Measurements from ENCODE around the gene TXNRD3.

Gene TXNRD3

DNA sequence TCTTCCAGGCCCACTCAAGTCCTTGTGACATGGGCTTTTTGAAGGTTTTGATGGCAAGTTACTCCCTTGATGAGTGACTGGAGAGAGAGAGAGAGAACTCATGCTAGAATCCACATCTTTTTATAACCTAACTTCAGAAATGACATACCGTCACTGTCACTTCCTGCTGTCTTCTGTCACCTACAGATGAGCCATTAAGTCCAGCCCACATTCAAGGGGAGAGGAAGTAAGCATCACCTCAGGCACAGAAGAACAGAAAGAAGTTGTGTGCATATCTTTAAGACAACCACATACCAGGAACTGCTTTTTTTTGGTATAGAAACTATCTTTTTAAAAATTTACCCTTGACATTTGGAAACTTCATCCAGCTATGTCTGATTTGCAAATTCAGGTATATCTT, 16.6 kb upstream of the TXNRD3 start:
- no peak for DNase-seq

DNA sequence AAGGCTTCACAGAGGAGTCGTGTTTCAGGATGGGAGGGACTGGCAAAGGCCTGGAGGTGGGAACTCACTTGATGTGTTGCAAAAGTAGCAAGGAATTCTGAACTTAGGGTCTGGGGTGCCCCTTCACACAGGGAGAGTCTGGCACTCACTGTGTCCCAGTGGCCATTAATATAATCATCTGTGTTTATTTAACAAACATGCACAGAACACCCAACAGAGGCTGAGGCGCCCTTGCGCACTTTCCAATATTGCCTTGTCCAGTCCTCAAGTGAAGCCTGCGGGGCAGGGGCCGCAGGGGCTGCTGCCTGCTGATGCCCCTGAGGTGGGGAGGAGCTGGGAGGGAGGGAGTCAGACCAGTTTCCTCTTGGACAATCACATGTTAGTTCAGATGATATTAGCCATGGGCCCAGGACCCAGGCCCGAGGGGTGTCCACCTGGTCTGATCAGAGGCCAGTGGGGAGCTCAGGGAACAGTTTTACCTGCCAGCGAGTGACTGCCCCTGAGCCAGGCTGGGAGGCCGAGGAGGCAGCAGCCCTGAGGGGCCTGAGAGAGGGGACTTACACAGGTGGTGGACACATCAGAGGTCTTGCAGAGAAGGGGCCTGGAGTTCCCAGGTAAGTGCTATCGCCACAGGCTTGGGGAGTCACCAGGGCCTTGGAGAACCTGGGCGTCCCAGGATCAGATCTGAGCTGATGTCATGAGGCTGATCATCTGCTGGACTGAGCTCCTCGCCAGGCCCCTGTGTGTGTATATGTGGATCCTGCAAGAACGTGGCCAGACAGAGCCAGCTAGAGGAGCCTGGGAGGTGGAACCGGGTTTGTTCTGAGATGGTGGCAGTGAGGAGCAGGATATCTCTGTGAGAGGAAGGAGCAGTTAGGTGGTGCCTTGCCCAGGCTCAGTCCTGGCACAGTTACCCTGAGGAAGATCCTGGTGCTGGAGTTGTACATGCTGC, 13.8 kb upstream of the TXNRD3 start:
- no peak for DNase-seq

DNA sequence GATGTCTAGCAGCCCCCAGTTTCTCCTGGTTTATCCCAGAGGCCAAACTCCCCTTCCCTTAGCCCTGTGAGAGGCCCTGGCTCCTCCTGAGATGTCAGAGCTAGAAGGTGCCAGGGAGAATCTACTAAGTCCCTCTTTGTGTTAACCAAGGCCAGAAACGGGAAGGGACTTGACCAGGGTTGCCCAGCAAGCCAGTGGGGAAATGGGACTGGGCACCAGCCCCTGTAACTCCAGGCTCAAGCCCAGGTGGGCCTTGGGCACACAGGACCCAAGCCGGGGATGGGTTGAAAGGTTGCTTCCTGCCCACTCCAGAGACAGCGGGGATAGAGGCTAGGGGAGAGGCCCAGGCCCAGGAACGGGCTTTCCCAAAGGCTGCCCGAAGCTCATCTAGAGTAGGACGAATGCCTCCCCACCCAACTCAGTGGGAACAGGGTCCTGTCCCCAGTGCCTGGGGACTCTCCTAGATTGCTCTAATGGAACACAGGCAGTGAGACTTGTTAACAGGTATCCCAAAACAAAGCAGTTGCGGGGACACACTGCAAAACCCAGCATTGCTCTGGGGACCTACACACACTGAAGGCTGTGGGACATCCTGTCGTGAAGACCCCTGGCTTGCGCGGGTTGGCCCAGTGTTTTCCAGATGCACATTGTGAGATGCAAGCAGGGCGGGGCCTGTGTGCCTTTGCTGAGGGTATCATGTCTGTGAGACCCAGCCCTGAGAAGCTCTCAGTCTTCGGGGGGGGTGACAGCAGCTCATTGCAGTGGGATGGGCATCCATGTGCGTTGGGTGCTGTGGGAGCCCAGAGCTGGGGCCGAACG, 12.9 kb upstream of the TXNRD3 start:
- no peak for DNase-seq

DNA sequence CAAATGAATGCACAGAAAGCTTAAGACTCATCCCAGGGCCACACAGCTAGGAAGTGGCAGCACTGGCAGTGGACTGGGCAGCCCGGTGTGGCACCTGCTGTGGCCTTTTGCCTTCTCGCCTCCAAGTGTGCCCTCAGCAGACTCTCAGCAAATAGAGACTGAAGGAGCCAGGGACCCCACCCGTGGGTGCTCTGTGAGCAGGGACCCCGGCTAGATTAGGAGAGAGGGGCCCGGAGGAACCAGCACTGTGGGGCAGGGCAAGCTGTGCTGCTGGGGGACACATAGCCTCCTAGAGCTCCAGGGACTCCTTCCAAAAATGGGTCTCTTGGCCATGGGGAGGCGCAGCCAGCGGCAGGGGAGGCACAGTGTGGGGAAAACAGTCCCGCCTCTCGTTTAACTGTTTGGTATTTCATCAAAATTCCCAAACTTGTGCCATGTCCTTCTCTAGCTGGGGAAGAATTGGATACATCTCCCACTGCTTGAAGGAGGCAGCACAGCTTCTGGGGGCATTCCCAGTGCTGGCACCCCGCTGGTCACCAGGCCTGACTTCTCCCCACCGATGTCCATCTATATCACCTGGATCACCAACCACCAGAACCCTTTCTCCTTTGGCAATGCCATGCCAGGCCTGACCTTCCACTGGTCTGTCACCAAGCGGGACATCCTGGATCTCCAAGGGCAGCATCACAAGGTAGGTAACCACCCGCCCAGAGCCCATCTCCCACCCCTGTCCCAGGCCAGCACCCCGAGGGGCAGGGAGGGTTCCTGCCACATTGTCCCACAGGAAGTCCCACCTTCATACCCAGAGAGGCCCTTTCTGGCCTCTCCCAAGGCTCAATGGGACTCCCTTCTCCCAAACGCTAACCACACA, 12.0 kb upstream of the TXNRD3 start:
- DNase-seq: no peak

DNA sequence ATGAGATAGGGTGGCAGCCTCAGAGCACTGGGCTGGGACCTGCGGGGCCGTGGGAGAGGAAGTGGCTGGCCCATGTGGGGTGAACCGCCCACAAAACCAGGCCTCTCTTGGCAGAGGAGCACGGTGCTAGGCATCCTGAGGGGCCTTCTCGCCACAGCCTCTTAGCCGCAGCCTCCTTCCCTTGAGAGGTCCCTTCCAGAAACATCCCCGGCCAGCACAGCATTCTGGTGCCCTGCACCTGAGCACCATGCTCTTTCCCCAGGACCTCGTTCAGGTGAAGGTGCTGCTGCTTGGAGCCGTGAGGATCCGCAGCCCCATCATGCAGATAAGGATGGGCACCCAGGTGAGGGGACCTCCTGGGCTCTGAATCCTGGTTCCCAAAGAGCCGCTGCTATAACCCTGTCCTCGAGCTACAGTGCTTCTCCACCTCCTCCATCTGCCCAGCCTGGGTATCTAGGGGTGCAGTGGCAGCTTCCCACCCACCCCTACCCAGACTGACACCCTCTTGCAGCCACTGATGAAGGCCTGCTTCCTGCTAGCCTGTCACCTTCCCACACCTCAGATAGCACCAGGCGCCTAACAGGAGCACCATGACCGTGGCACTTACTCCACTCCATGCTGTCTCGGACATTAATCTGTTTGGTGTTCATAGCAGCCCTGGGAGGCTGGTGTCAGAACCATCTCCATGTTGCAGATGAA, 11.2 kb upstream of the TXNRD3 start:
- DNase-seq: no peak

DNA sequence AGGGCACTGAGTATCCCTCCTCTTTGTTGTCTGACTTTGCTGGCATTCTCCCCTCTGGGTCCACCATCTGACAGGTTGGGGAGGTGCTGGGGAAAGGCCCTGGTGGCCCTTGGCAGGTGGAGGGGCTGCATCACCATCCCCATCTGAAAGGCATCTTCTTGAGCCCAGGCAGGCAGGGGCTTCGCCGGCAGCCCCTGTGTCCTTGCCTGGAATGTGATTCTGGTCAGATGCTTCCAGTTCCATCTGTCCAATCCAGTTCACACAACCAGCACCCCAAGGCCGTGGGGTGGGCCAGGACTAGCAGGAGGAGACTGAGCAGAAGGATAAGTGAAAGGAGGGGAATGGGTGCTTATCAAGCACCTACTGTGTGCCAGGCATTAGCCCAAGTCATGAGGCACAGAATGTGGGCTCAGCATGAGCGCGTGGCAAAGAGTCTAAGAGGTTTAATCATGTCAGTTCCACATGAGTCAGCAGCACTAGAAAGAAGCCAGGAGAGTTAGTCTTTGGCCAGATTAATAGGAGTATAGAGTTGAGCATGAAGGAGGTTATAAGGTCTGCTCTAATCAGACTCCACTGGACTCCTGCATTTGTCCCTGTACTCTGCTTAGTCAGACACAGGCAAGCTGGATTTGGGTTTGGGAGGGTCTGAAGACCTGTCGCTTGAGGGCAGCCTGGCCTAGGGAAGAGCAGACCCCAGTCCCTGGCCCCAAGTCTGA, 10.5 kb upstream of the TXNRD3 start:
- DNase-seq: no peak

DNA sequence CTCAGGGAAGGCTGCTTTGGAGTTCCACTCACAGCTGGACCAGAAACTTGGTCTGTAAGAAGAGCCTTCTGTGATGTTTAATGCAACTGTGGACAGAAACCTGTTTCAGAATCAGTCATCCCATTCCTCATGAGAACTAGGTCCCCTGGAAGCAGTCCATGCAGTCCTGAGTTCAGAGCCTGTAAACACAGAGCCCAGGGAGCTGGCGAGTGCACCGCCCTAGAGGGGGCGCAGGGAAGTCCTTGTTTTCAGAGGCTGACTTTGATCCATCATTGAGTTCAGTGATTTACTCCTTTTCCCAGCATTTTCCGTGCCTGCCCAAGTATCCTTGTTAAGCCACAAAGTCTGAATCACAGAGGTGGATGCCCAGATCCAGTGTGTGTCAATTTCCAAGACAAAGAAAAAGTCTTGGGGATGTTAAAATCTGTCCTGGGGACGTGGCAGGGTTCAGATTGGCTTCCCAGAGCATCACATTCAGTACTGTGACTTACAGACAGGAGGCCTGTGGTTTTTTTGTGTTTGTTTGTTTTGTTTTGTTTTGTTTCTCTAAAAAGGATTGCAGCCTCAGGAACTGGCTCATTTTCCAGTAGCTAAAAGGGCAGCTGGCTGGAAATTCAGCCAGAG, 9.8 kb upstream of the TXNRD3 start:
- no peak for DNase-seq

DNA sequence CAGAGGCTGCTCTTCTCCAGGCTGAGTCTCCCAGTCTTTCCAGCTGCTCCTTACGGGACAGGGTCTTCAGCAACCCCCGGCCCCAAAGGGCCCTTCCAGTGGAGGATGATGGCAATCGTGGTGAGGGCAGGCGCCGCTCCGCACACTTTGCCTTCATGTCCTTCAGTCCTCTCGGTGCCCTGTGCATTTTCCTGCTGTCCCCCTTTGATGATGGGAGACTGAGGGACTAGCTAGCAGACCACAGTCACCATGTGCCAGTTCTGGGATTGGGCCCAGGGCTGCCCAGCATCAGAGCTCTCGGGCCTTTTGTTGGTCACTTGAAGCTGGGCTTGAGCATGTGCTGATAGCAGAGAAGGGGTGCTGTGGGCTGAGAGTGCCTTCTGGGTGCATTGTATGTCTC, 8.8 kb upstream of the TXNRD3 start:
- DNase-seq: no peak

DNA sequence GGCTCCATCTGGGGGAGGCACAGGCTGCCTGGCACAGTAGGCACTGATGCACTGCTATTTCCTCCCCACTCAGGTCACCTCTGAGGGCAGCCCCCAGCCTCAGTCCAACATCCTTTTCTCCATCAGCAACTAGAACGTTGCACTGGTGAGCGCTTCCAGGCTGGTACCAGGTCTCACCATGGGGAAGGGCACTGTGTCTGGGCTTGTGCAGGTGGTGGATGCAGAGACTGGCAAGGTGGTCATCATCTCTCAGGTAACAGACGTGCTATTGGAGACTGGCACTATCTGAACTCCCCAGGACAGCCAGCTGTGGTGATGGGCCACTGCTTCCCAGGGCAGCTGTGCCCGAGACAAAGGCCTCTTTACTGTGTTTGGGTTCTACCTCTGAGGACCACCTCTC, 8.3 kb upstream of the TXNRD3 start:
- no peak for DNase-seq

DNA sequence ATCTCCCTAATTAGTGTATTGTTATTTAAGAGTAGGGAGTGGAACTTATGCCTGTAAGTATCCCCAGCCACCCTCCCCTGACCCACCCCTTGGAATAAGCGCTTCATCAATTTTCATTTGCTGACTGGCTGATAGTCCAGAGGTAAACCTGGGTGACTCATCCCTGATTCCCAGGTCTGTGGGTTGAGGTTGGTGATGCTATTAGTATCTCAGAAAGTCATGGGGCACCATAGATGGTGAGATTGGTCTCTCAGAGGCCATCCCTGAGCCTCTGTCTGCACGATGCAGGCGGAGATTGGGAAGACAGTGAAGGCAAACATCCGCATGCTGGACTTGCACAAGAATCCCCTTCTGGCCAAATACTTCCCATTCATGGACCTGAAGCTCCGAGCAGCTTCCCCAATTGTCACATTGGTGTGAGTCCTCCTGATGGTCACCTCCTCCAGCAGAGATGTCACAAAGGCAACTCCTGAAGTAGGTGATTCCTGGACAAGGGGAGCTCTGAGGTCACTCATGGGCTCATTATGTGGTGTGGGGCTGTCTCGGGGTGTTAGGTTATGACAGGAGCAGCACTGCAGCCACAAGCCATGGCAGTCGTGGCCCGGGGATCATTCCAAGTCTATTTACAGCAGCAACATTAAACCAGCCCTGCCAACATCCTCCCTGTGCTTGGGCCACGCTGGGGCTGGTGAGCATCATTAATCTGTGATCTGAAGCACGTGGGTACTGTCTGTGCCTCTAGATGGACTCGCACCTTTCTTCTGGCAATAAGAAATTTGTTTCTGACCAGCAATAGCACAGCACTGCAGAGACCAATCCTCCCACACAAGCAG, 6.8 kb upstream of the TXNRD3 start:
- DNase-seq: no peak

DNA sequence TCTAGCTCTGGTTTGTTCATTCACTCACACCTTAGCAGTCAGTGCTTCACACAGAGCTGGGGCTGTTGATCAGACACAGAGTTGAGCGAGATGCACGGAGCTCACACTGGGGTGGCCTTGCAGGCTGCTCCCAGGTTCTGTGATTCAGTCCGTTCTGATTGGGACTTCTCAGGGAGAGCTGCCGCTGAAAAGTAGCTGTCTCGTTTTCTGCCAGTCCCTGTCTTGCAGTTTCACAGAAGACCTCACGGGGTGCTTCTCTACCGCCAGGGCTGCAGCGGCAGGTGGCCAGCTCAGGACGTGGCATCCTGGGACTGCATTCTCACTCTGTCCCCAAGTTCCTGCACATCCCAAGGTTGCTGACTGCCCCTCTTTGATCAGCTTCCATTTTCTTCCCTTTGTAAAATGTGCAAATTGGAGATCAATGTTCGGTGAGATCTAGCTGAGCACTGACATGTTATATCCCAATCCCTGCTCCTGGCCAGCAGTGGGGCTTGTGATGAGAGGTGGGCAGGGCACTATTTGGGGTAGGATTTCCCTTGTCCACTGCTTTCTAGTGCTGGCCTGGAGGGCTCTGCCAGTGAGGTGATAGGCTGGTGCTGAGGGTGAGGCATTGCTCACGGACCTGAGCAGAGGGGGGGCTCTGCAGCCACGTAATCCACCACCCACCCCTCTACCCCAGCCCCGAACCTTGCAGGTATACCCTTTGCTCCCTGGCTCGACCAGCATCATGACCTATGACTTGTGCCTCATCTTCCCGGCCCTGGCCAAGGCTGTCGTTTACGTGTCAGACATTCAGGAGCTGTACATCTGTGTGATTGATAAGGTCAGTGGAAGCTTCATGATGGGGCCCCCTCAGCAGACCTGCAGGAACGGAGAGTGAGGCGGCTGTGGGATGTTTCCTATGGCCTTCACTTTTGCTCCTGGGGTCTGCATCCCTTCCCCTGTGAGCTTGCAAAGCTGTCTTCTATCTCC, 5.3 kb upstream of the TXNRD3 start:
- DNase-seq: no peak

DNA sequence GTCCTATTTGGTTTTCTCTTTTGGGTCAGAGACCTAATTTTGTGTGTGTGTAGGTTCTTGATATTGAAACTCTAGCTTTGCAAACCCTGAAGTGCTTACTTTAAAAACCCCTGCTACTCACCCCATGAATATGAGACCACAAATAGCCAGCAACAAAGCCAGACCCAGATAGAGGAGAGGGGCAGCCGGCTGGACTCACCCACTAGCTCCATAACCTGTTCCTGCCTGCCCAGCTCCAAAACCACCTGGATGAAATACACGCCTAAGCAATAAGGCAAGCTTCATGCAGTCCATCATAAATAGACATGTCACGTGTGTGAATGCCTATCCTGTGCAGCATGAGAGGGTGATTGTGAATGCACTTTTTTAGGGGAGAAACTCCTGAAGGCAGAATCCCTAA, 3.7 kb upstream of the TXNRD3 start:
- DNase-seq: no peak

DNA sequence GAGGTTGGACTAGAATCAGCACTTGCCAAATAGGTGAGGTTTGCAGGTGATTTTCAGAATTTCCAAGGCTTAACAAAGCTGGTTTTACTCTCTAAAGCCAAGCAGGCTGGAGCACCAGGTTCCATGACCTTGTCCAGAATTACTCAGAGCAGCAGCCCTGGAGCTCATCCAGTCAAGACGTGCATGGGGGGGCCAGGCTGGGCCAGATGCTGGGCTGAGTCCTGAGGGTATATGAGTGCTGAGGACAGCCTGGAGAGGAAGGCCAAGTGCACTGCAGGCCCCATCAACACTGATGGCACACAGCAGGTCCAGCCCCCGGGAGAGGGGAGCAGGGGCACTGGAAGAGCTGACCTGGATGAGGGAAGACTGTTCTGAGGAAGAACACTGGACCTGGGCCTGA, 3.0 kb upstream of the TXNRD3 start:
- DNase-seq: no peak

DNA sequence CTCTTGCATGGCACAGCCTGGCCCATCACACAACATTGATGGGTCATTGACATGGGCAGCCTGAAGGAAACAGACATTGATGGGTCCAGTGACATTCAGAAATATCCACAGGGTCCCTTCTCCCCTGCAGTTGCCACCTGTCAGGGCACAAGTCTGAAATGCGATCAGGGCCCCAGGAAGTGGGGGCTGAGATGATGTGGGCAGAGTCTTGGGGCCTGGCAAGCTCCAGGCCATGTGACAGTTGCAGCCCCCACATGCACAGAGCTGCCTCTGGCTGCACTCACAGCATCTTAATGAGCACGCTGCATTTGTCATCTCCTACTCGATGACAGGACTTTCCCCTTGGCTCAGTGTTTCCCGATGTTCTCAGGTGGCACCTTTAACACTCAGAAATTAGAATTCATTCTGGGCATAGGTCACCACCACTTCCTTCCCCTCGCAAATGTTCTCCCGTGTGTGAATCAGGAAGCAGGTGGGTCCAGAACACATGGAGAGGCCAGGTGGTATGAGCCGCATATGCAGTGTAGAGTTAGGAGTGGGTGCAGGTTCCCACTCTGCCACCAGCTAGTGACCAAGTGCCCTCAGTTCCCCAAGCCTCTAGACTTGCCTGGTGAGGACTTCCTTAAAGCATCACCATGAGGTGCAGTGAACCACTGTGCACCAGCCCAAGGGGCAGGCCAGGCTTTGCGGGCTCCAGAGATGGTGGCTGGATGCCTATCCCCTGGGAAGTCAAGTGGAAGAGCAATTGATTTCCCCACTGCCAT, 1.6 kb upstream of the TXNRD3 start:
- DNase-seq: no peak

DNA sequence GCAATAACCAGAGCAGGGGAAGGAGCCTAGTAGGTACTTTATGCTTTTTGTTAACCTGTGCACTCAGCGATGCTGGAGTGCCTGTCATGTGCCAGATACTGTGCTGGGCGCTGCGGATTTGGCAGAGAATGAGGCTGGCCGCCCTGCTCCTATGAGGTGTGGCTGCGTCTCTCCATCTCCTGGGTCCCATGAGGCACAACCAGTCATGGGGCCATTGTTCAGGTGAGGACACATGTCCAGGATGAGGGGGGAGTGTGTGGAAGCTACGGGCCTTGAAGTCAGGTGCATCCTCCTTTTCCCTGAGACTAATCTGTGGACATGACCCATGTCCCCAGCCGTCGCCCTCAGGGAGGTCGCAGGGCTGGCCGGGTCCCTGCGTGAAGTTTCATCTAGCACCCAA, 963 bp upstream of the TXNRD3 start:
- no peak for DNase-seq

DNA sequence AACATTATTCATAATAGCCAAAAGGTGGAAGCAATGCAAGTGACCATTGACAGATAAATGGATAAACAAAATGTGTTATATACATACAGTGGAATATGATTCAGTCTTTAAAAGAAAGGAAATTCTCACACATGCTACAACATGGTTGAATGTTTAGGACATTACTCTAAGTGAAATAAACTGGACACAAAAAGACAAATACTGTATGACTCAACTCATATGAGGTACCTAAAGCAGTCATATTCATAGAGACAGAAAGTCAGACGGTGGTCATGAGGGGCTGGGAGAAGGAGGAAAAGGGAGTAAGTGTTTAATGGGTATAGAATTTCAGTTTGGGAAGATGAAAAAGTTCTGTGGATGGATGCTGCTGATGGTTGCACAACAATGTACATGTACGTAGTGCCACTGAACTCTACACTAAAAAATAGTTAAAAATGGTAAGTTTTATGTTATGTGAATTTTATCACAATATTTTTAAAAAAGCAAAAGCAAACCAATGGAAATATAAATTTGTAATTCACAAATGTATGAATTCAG, 5.3 kb downstream of the TXNRD3 start:
- no peak for DNase-seq

DNA sequence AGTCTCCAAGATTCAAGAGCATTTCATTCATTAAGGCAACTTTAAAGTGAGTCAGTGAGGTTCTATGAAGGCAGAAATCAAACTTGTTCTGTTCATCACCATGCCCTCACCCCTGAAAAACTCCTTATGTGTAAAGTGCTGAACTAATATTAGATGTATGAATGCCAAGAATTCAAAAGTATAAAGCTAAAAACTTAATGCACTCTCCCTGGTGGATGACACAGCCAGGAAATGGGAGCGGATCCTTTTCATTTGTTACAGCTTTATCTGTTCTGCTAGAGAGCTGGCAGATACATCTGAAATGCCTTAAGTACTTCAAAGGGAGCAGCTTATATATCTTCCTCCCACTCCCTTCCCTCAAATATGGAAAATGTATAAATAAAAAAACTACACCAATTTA, 8.2 kb downstream of the TXNRD3 start:
- DNase-seq: no peak

DNA sequence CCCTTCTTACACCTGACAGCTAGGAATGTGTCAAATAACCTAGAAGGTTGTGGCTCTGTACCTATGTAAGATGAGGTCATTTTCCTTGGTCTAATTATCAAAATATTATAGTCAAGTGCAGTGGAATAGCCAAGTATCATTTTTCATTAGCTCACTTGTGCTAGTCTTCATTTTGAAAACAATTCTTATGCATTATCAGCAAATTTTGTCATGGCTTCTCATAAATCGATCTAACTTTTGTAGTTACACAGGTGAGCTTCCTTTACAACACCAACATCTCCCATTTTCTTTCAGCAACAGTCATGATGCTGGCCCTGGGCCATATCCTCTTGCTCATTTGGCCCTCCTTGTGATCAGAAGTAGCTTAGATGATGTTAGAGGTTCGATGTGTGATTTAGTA, 10.3 kb downstream of the TXNRD3 start:
- no peak for DNase-seq
